ENCODE data around the gene GALNT2. TPM values are rescaled to one million over a fixed set of nuclear protein-coding genes. Genes with fewer than 3 reads are reported as not detected.

GALNT2 gene
- total and polyA plus RNA-seq, 4 experiments from 2014 or later = 11.5 to 20.9 (median 15.8) TPM

DNA sequence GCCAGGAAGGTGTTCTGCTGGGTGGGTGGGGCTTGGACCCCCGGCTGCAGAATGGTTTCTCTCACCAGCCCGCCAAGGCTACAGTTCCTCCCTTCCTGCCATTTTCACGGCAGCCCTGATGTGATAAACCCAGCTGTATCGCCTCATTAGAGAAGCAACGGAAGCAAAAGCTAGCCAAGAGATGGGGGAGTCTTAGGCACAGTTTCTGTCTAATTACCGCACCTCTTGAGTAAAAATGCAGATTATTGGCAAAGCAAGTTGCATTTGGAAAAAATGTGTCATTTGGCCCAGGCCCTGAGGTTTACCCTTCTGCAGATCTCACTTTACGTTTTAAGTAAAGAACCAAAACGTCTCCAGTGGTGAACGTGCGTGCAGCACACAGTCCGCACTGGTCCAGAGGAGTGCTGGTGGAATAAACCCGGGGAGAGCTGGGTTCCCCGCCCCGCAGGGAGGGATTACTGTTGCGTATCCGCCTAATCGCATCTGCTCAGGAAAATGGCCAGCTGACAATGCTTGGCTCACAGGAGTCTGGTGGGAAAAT is 109.9 kb downstream of the GALNT2 start:
- ChIA-PET POLR2A (ENCODE audit: partially characterized antibody) (no interaction called here), CTCF (ENCODE audit: partially characterized antibody) (no interaction called here)
- no peak for DNase-seq
- intact Hi-C loops (cut with micrococcal nuclease) = no loop called here
- Histone ChIP-seq H3K4me1 (ENCODE audit: insufficient read depth, low read length) (no peaks in the 10 kb centered on the region), H3K9me3 (ENCODE audit: control insufficient read depth in 1 of 2, low read length in 2 of 2) (no peaks in the 10 kb centered on the region), H3K27me3 (ENCODE audit: insufficient read depth, low read length) (no peaks in the 10 kb centered on the region), H3K4me3 (ENCODE audit: low read length in 2 of 2) (no peak overlapping the region), H3K36me3 (ENCODE audit: insufficient read depth, low read length) (peaks cover 3% of the 10 kb centered on the region), H3K27ac (ENCODE audit: low read depth, low read length) (no peak overlapping the region)
- Mint-ChIP-seq H3K4me3 (peak overlapping the region in 1 of 8 donors; percentile 34), H3K27ac (peak overlapping the region in 1 of 7 donors; percentile 3), H3K36me3 (peaks cover 17 to 36% of the 10 kb centered on the region in 2 donors), H3K27me3 (no peaks in the 10 kb centered on the region), H3K9me3 (no peaks in the 10 kb centered on the region), H3K4me1 (peaks cover 6 to 16% (median 12%) of the 10 kb centered on the region in 4 donors)

DNA sequence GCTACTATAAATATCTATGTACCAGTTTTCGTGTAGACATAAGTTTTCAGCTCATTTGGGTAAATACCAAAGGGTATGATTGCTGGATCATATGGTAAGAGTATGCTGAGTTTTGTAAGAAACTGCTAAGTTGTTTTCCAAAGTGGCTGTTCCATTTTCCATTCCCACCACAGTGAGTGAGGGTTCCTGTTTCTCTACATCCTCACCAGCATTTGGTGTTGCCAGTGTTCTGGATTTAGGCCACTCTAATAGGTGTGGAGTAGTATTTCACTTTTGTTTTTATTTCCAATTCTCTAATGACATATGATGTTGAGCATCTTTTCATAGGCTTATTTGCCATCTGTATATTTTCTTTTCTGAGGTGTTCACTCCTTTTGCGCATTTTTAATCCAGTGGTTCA is 112.2 kb downstream of the GALNT2 start:
- POLR2A ChIA-PET (ENCODE audit: partially characterized antibody) = no interaction called here
- peaks cover 0 to under 1% (median 0%) of the 10 kb centered on the region in 8 donors for H3K9me3 Mint-ChIP-seq
- CTCF ChIA-PET (ENCODE audit: partially characterized antibody) = no interaction called here

DNA sequence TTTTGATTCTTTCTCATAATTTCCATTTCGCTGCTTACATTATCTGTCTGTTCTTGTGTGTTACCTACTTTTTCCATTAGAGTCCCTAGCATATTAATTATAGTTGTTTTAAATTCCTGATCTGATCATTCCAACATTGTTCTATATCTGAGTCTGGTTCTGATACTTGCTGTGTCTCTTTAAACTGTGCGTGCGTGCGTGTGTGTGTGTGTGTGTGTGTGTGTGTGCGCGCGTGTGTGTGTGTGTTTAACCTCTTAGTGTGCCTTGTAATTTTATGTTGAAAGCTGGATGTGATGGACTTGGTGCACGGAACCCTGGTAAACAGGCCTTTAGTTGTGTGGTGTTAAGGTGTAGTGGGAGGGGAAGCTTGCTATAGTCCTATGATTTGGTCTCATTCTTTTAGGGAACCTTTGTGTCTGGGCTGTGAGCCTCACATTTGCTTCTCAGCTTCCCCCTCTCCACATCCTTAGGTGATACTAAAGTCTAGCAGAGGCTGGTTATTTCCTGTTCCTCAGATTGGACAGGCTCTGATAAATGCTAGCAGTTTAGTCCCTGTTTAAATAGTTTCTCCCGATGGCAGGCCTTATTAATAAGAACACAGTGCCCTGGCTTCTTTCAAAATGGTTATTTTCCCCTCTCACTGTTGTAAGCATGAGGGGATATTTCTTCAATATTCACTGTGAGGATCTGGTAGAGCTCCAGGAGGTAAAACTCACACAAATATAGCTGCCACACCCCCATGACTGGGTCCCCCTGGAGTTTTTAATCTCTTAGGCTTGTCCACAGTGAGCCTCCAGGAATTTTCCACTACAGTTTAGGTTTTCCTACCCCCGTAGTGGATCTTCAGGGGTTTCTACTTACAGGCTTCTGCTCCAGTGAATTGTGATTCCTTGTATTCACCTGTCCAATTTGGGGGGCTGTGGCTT is 118.3 kb downstream of the GALNT2 start:
- H3K4me1 Mint-ChIP-seq = peaks cover 23 to 41% (median 31%) of the 10 kb centered on the region in 4 donors
- CTCF ChIA-PET (ENCODE audit: partially characterized antibody) = no interaction called here
- H3K27me3 ChIP-seq (ENCODE audit: insufficient read depth, low read length) = no peaks in the 10 kb centered on the region

More for the DNA sequence above, 112.2 kb downstream of the GALNT2 start:
- intact Hi-C loops (cut with micrococcal nuclease) = no loop called here
- Mint-ChIP-seq H3K27me3 (no peaks in the 10 kb centered on the region), H3K4me1 (peaks cover 4 to 17% (median 10%) of the 10 kb centered on the region in 4 donors), H3K27ac (no peak overlapping the region), H3K4me3 (no peak overlapping the region), H3K36me3 (peaks cover 22 to 32% of the 10 kb centered on the region in 2 donors)
- DNase-seq = no peak
- no peaks in the 10 kb centered on the region for H3K27me3 ChIP-seq (ENCODE audit: insufficient read depth, low read length)
- peaks cover 3% of the 10 kb centered on the region for H3K36me3 ChIP-seq (ENCODE audit: insufficient read depth, low read length)
- H3K4me1 ChIP-seq (ENCODE audit: insufficient read depth, low read length) = no peaks in the 10 kb centered on the region
- no peaks in the 10 kb centered on the region for H3K9me3 ChIP-seq (ENCODE audit: control insufficient read depth in 1 of 2, low read length in 2 of 2)
- H3K4me3 ChIP-seq (ENCODE audit: low read length in 2 of 2) = no peak overlapping the region
- no peak overlapping the region for H3K27ac ChIP-seq (ENCODE audit: low read depth, low read length)

DNA sequence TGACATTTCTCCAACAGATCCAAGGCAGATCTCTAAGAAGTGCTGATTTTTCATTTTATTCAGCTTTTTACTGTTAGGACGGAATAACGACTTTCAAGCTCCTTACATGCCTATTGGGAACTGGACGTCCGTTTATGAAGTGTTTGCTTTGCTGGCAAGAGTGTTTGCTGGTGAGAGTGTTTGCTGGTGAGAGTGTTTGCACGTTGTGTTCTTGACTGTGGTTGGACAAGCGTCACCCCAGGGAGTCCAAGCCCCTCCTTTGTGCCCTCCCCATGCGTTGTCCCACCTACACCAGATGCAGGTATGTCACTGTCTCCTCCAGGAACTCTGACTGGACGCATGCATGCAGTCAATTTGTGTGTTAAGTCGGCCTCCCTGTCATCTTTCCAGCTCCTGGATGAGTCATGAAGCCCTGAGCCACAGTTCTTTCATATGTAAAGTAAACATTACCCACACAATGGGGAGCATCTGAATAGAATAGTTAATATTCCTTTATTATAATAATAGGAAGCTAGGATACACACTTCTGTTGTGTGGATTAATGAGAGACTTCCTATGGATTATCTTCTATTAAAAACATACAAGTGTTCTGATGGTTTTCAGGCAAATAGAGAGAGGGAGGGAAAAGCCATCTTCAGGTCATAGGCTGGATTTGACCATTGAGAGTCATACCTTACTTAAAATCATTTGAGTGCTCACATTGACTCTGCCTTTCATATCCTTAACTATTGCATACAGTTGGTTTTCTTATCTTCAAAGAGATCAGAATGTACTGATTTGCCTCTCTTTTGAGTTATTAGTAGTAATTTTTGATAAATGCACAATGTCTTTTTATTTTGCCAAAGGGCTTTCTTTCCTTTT is 119.2 kb downstream of the GALNT2 start:
- peak overlapping the region in 4 of 7 donors; percentile 46 to 76 (median 50) for H3K27ac Mint-ChIP-seq

More for the DNA sequence above, 118.3 kb downstream of the GALNT2 start:
- H3K36me3 ChIP-seq (ENCODE audit: insufficient read depth, low read length) = no peaks in the 10 kb centered on the region
- Mint-ChIP-seq H3K36me3 (peaks cover 14 to 20% of the 10 kb centered on the region in 2 donors), H3K4me3 (peak overlapping the region in 2 of 8 donors; percentile 1 to 40), H3K27me3 (no peaks in the 10 kb centered on the region), H3K9me3 (peaks cover 0 to 6% (median 2%) of the 10 kb centered on the region in 8 donors), H3K27ac (peak overlapping the region in 2 of 7 donors; percentile 24 to 70)
- no peak overlapping the region for H3K27ac ChIP-seq (ENCODE audit: low read depth, low read length)
- H3K4me1 ChIP-seq (ENCODE audit: insufficient read depth, low read length) = peaks cover 28% of the 10 kb centered on the region
- DNase-seq = no peak
- no peaks in the 10 kb centered on the region for H3K9me3 ChIP-seq (ENCODE audit: control insufficient read depth in 1 of 2, low read length in 2 of 2)
- intact Hi-C loops (cut with micrococcal nuclease) = no loop called here
- POLR2A ChIA-PET (ENCODE audit: partially characterized antibody) = no interaction called here
- H3K4me3 ChIP-seq (ENCODE audit: low read length in 2 of 2) = no peak overlapping the region

DNA sequence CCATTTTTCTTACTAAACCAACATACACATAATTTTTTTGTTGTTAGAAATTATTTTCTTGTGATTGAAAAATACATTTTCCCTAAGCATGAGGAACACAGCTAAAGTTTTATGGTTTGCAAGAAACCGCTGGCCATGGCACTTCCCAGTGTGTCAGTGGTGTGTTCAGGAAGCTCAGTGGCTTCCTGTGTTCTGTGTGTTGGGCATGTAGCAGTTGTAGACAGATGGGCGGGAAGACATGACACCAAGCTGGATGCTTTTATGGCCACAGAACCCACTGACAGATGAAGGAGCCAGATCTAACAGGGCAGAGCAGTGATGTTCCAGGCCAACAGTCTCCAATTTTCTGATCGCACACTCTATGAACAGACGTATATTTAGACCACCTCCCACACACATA is 119.8 kb downstream of the GALNT2 start:
- H3K9me3 Mint-ChIP-seq = peaks cover 0 to 6% (median 2%) of the 10 kb centered on the region in 8 donors
- no peak overlapping the region for H3K27ac ChIP-seq (ENCODE audit: low read depth, low read length)
- no peaks in the 10 kb centered on the region for H3K27me3 Mint-ChIP-seq
- peak in 2 of 5 donors; percentile 3 to 4 for DNase-seq
- no peaks in the 10 kb centered on the region for H3K27me3 ChIP-seq (ENCODE audit: insufficient read depth, low read length)
- H3K27ac Mint-ChIP-seq = peak overlapping the region in 5 of 7 donors; percentile 62 to 79 (median 69)
- H3K4me3 ChIP-seq (ENCODE audit: low read length in 2 of 2) = no peak overlapping the region
- ChIA-PET POLR2A (ENCODE audit: partially characterized antibody) (no interaction called here), CTCF (ENCODE audit: partially characterized antibody) (no interaction called here)
- peaks cover 12 to 15% of the 10 kb centered on the region in 2 donors for H3K36me3 Mint-ChIP-seq
- peaks cover 28% of the 10 kb centered on the region for H3K4me1 ChIP-seq (ENCODE audit: insufficient read depth, low read length)
- no peaks in the 10 kb centered on the region for H3K9me3 ChIP-seq (ENCODE audit: control insufficient read depth in 1 of 2, low read length in 2 of 2)
- intact Hi-C loops (cut with micrococcal nuclease) = no loop called here
- no peaks in the 10 kb centered on the region for H3K36me3 ChIP-seq (ENCODE audit: insufficient read depth, low read length)
- H3K4me3 Mint-ChIP-seq = peak overlapping the region in 6 of 8 donors; percentile 28 to 74 (median 42)
- H3K4me1 Mint-ChIP-seq = peaks cover 23 to 39% (median 31%) of the 10 kb centered on the region in 4 donors

More for the DNA sequence above, 119.2 kb downstream of the GALNT2 start:
- DNase-seq = no peak
- H3K4me3 ChIP-seq (ENCODE audit: low read length in 2 of 2) = no peak overlapping the region
- Mint-ChIP-seq H3K4me1 (peaks cover 23 to 39% (median 31%) of the 10 kb centered on the region in 4 donors), H3K9me3 (peaks cover 0 to 6% (median 2%) of the 10 kb centered on the region in 8 donors), H3K27me3 (no peaks in the 10 kb centered on the region), H3K4me3 (peak overlapping the region in 5 of 8 donors; percentile 4 to 74 (median 38)), H3K36me3 (peaks cover 12 to 16% of the 10 kb centered on the region in 2 donors)
- ChIA-PET CTCF (ENCODE audit: partially characterized antibody) (no interaction called here), POLR2A (ENCODE audit: partially characterized antibody) (no interaction called here)
- intact Hi-C loops (cut with micrococcal nuclease) = no loop called here
- H3K4me1 ChIP-seq (ENCODE audit: insufficient read depth, low read length) = peaks cover 28% of the 10 kb centered on the region
- no peaks in the 10 kb centered on the region for H3K27me3 ChIP-seq (ENCODE audit: insufficient read depth, low read length)
- H3K27ac ChIP-seq (ENCODE audit: low read depth, low read length) = no peak overlapping the region
- H3K36me3 ChIP-seq (ENCODE audit: insufficient read depth, low read length) = no peaks in the 10 kb centered on the region
- no peaks in the 10 kb centered on the region for H3K9me3 ChIP-seq (ENCODE audit: control insufficient read depth in 1 of 2, low read length in 2 of 2)

DNA sequence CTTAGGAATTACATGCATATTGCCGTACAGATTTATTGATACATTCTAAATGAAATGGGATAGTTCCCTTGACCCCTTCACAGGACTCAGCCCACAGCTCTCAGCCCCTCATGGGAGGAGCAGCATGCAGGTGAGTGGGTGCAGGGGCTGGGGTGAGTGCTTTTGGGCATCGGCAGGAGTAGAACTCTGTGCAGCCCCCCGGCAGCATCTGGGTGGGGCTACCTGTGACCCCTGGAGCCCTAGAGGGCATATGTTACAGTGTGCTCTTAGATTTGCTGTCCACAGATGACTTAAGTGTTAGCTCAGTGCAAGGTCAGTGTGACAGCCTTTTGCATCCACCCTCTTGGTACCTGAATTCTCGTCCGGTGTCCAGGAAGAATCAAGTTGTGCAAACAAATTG is 120.3 kb downstream of the GALNT2 start:
- Mint-ChIP-seq H3K27me3 (no peaks in the 10 kb centered on the region), H3K27ac (peak overlapping the region in 5 of 7 donors; percentile 62 to 79 (median 69)), H3K4me3 (peak overlapping the region in 4 of 8 donors; percentile 28 to 74 (median 48)), H3K36me3 (peaks cover 12 to 18% of the 10 kb centered on the region in 2 donors), H3K4me1 (peaks cover 23 to 38% (median 32%) of the 10 kb centered on the region in 4 donors), H3K9me3 (peaks cover 0 to 6% (median 2%) of the 10 kb centered on the region in 8 donors)
- Histone ChIP-seq H3K27ac (ENCODE audit: low read depth, low read length) (no peak overlapping the region), H3K4me3 (ENCODE audit: low read length in 2 of 2) (no peak overlapping the region), H3K9me3 (ENCODE audit: control insufficient read depth in 1 of 2, low read length in 2 of 2) (no peaks in the 10 kb centered on the region), H3K36me3 (ENCODE audit: insufficient read depth, low read length) (no peaks in the 10 kb centered on the region), H3K27me3 (ENCODE audit: insufficient read depth, low read length) (no peaks in the 10 kb centered on the region), H3K4me1 (ENCODE audit: insufficient read depth, low read length) (peaks cover 28% of the 10 kb centered on the region)
- CTCF ChIA-PET (ENCODE audit: partially characterized antibody) = no interaction called here
- intact Hi-C loops (cut with micrococcal nuclease) = no loop called here
- no peak for DNase-seq
- POLR2A ChIA-PET (ENCODE audit: partially characterized antibody) = no interaction called here

Measured in CD4-positive, alpha-beta memory T cell (primary cell).